OCI-LY7 (cell line): ENCODE results near the gene CHRM5.

Experiments
- EZH2phosphoT487 ChIP-seq: fragments of 200-600 bp; sonication (generic); IDR thresholded peaks from 2 replicates; pipeline ENCODE4 v1.6.1; 2018; ENCODE audit warnings: low read depth, borderline replicate concordance, mild to moderate bottlenecking, mixed run types, antibody characterized with exemption, low read length, moderate library complexity, mixed read lengths
- TF ChIP-seq, protein P1 (sequence below): fragments of 200-600 bp; sonication (generic); conservative IDR thresholded peaks from 2 replicates; pipeline ENCODE4 v1.5.1; 2014; ENCODE audit warnings: mild to moderate bottlenecking, antibody characterized with exemption, low read length, moderate library complexity, mixed read lengths

GRCh38 chr15:33956397-33956796, 11.9 kb upstream of the CHRM5 start:
- TF ChIP-seq, protein P1, sequence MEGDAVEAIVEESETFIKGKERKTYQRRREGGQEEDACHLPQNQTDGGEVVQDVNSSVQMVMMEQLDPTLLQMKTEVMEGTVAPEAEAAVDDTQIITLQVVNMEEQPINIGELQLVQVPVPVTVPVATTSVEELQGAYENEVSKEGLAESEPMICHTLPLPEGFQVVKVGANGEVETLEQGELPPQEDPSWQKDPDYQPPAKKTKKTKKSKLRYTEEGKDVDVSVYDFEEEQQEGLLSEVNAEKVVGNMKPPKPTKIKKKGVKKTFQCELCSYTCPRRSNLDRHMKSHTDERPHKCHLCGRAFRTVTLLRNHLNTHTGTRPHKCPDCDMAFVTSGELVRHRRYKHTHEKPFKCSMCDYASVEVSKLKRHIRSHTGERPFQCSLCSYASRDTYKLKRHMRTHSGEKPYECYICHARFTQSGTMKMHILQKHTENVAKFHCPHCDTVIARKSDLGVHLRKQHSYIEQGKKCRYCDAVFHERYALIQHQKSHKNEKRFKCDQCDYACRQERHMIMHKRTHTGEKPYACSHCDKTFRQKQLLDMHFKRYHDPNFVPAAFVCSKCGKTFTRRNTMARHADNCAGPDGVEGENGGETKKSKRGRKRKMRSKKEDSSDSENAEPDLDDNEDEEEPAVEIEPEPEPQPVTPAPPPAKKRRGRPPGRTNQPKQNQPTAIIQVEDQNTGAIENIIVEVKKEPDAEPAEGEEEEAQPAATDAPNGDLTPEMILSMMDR, result no peak
- TF ChIP-seq EZH2phosphoT487, result no peak
